Prostate gland (tissue), 2 donors: ENCODE data around the gene TRAPPC12. TPM values are rescaled to one million over a fixed set of nuclear protein-coding genes. Genes with fewer than 3 reads are reported as not detected.

Experiments
- DNase-seq: peaks from one replicate; pipeline ENCODE4 v3.0.0-alpha.2; 2019; ENCODE audit warnings: low spot score
- H3K27ac ChIP-seq, 2 donors: fragments of 200-600 bp; sonication (generic); 2 replicates each; pipeline ENCODE4 v1.5.1; 2017 to 2019
- H3K27me3 ChIP-seq: fragments of 200-600 bp; sonication (generic); replicated peaks from 2 replicates; pipeline ENCODE4 v1.5.1; 2019; ENCODE audit not compliant: insufficient read depth
- H3K36me3 ChIP-seq, 2 donors: fragments of 200-600 bp; sonication (generic); 1 replicate in 1 of 2; 2 replicates in 1 of 2; pipeline versions ENCODE4 v1.5.1 to v1.8.1; 2017 to 2019
- H3K4me1 ChIP-seq: fragments of 200-600 bp; sonication (generic); replicated peaks from 2 replicates; pipeline ENCODE4 v1.5.1; 2019
- H3K4me3 ChIP-seq, 2 donors: fragments of 200-600 bp; sonication (generic); 2 replicates each; pipeline ENCODE4 v1.5.1; 2017 to 2019
- H3K9me3 ChIP-seq: fragments of 200-600 bp; sonication (generic); 2 replicates; pipeline ENCODE4 v1.5.1; 2017
- POLR2A ChIP-seq: fragments of 450-650 bp; IDR thresholded peaks from one replicate; pipeline ENCODE4 v1.6.1; 2016; ENCODE audit warnings: antibody characterized with exemption, mild to moderate bottlenecking
- POLR2AphosphoS5 ChIP-seq: sonication (generic); formaldehyde crosslinking; IDR thresholded peaks from one replicate; pipeline ENCODE4 v1.6.1; 2017; ENCODE audit warnings: antibody characterized with exemption
- WGBS: methylation state at CpG from one replicate; pipeline ENCODE4 v1.1.5; 2018; 5-methylcytosine and 5-hydroxymethylcytosine counted together
- intact Hi-C: fragments of 100-400 bp; cut with DNase I; formaldehyde crosslinking; loops from one replicate; pipeline ENCODE4 v1.14.2; 2022
- total RNA-seq, 2 donors: library from RNA; depleted of rRNA; stranded (reverse); fragments of >200 nt; gene quantifications; one replicate each; pipeline ENCODE4 v1.1.0, GENCODE V29; 2016
- TF ChIP-seq, protein P1 (sequence below), 4 experiments: fragments of 200-600 bp in 2 of 4; fragments of 450-650 bp in 2 of 4; sonication (generic) in 2 of 4; IDR thresholded peaks; 1 replicate in 3 of 4; 2 replicates in 1 of 4; pipeline ENCODE4 v1.5.1; 2016 to 2019; ENCODE audit warnings: antibody characterized with exemption in 4 of 4, mild to moderate bottlenecking in 2 of 4, moderate library complexity in 2 of 4

TRAPPC12 gene
- total RNA-seq, 2 donors from 2014 or later: 114 to 128 TPM

DNA sequence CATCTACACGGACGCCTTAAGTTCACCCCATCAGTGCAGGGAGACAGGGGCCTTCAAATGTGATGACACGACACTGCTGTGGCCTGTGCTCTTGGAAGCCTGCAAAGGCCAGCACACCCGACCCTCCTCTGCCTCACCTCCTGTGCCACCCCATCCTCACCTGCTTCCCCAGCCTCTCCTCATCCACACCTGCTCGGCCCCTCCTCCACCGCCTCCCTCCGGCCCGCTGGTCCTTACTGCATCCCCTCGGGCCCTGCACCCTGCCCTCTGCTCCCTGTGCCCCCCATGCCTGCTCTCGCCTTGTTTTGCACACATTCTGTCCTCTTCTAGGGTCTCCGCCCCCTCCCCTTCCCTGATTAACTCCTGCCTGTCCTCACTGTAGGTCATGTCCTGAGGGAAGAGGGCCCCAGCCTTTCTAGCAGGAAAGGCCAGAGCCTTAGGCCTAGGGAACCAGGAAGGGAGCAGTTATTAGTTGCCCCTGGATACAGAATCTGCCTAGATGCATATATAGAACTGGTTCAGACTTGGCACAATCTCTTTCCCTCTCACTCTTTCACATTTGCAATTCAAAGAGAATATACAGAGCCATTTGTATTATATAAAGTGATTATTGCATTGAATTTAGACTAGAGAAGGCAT, 39.4 kb downstream of the TRAPPC12 start:
- no peaks in the 10 kb centered on the region for H3K4me1 ChIP-seq
- no peaks in the 10 kb centered on the region for H3K9me3 ChIP-seq
- intact Hi-C loops: no loop called here
- no peak overlapping the region for H3K27ac ChIP-seq
- no peaks in the 10 kb centered on the region for H3K36me3 ChIP-seq
- no peak overlapping the region for H3K4me3 ChIP-seq
- DNase-seq: no peak
- no peaks in the 10 kb centered on the region for H3K27me3 ChIP-seq
- no peak for TF ChIP-seq POLR2AphosphoS5
- TF ChIP-seq, protein P1, sequence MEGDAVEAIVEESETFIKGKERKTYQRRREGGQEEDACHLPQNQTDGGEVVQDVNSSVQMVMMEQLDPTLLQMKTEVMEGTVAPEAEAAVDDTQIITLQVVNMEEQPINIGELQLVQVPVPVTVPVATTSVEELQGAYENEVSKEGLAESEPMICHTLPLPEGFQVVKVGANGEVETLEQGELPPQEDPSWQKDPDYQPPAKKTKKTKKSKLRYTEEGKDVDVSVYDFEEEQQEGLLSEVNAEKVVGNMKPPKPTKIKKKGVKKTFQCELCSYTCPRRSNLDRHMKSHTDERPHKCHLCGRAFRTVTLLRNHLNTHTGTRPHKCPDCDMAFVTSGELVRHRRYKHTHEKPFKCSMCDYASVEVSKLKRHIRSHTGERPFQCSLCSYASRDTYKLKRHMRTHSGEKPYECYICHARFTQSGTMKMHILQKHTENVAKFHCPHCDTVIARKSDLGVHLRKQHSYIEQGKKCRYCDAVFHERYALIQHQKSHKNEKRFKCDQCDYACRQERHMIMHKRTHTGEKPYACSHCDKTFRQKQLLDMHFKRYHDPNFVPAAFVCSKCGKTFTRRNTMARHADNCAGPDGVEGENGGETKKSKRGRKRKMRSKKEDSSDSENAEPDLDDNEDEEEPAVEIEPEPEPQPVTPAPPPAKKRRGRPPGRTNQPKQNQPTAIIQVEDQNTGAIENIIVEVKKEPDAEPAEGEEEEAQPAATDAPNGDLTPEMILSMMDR (IDR thresholded peaks at IDR 0.05): no peak
- TF ChIP-seq POLR2A: no peak
- 87% methylated on average over 11 of the region's 11 CpGs for WGBS

DNA sequence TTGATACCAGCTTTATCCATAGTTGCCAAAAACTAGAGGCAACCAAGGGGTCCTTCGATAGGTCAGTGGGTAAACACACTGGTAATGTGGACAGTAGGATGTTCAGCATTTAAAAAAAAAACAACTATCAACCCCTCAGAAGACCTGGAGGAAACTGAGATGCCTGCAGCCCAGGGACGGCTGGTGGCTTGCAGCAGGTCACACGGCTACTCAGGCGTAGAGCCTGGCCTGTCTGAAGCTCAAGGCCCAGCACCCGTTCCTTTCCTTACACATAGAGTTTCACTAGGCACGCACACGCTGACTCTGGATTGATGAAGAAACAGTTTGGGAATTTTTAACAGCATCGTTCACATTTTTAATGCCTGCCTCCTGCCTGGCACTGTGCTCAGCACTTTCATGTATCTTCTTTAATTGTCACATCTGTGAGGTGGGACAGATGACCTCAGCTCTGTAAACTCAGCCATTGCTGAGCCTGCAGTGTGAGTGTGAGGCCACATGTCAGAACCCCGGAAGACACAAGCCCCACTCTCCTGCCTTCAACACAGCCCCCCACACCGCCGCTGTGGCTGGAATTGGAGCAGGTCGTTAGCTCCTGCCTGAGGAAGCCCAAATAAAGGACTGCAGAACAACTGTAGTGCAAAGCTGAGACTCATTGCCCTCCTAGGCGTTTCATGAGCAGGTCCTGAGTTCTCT, 40.7 kb downstream of the TRAPPC12 start:
- Histone ChIP-seq H3K4me1 (no peaks in the 10 kb centered on the region), H3K27ac (no peak overlapping the region), H3K27me3 (no peaks in the 10 kb centered on the region), H3K36me3 (no peaks in the 10 kb centered on the region), H3K4me3 (no peak overlapping the region), H3K9me3 (no peaks in the 10 kb centered on the region)
- no peak for DNase-seq
- intact Hi-C loops: loop anchor here (5.0 kb wide), 1 partner anchor 232 kb away; no protein-coding TSS in a partner anchor
- no peak for TF ChIP-seq POLR2AphosphoS5
- no peak for TF ChIP-seq POLR2A
- TF ChIP-seq, protein P1 (IDR thresholded peaks at IDR 0.05): no peak
- WGBS: 79% methylated on average over 13 of the region's 13 CpGs

GRCh38 chr2:3420769-3421397, 41.4 kb downstream of the TRAPPC12 start:
- no peak overlapping the region for H3K27ac ChIP-seq
- H3K4me3 ChIP-seq: no peak overlapping the region
- H3K9me3 ChIP-seq: no peaks in the 10 kb centered on the region
- TF ChIP-seq, protein P1 (IDR thresholded peaks at IDR 0.05): no peak
- TF ChIP-seq POLR2A (no peak), POLR2AphosphoS5 (no peak)
- no peaks in the 10 kb centered on the region for H3K27me3 ChIP-seq
- WGBS: 84% methylated on average over 14 of the region's 14 CpGs
- no peaks in the 10 kb centered on the region for H3K36me3 ChIP-seq
- no peak for DNase-seq
- H3K4me1 ChIP-seq: no peaks in the 10 kb centered on the region
- intact Hi-C loops: loop anchor here (5.0 kb wide), 1 partner anchor 231 kb away; no protein-coding TSS in a partner anchor

GRCh38 chr2:3421580-3421979, 42.1 kb downstream of the TRAPPC12 start:
- Histone ChIP-seq H3K27ac (no peak overlapping the region), H3K4me1 (no peaks in the 10 kb centered on the region), H3K4me3 (no peak overlapping the region), H3K36me3 (no peaks in the 10 kb centered on the region), H3K27me3 (no peaks in the 10 kb centered on the region), H3K9me3 (no peaks in the 10 kb centered on the region)
- no peak for TF ChIP-seq POLR2A
- TF ChIP-seq, protein P1 (IDR thresholded peaks at IDR 0.05): no peak
- no peak for TF ChIP-seq POLR2AphosphoS5
- intact Hi-C loops: loop anchor here (5.0 kb wide), 1 partner anchor 231 kb away; no protein-coding TSS in a partner anchor
- no peak for DNase-seq
- WGBS: 90% methylated on average over 19 of the region's 19 CpGs
